IPS-11a (cell line): ENCODE data around the gene PLK4.
"Not testable (repeated sequence)": the region's sequence is repeated elsewhere in the genome, so short reads cannot be mapped to it uniquely, and the experiment has no call there.

Source experiments
- H3K4me3 ChIP-seq: one replicate; pipeline ENCODE4 v1.5.1; 2013; ENCODE audit warnings: low read depth, low read length, control low read depth

PLK4 gene

DNA sequence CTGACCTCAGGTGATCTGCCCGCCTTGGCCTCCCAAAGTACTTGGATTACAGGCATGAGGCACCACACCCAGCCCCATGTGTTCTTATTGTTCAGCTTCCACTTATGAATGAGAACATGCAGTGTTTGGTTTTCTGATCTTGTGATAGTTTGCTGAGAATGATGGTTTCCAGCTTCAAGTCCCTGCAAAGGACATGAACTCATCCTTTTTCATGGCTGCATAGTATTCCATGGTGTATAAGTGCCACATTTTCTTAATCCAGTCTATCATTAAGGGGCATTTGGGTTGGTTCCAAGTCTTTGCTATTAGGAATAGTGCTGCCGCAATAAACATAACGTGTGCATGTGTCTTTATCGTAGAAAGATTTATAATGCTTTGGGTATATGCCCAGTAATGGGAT is 19.0 kb downstream of the PLK4 start:
- not testable (repeated sequence) for H3K4me3 ChIP-seq

DNA sequence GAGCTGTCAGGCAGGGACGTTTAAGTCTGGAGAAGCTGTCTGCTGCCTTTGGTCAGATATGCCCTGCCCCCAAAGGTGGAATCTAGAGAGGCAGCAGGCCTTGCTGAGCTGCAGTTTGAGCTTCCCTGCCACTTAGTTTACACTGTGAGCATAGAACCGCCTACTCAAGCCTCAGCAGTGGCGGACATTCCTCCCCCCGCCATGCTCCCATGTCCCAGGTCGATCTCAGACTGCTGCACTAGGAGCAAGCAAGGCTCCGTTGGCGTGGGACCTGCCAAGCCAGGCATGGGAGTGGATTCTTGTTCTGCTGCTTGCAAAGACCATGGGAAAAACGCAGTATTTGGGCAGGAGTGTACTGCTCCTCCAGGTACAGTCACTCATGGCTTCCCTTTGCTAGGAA is 24.3 kb downstream of the PLK4 start:
- H3K4me3 ChIP-seq = no peak overlapping the region

DNA sequence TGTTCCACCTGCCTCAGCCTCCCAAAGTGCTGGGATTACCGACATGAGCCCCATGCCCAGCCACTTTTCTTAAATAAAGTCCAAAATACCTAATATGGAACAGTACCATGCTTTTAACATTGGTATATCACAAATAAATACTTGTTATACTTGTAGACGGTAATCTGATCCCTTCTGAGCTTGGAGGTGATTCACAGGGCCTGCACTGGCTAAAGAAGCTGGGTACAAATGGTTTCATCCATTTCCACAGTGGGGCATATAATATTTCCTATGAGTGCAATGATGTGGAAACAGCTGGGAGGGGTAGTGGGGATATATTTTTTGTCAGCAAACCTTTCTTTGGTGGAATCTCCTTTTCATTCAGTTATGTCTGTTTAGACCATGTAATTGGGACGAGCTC is 35.8 kb downstream of the PLK4 start:
- no peak overlapping the region for H3K4me3 ChIP-seq

- H3K4me3 ChIP-seq = no peak overlapping the region
Measured at GRCh38 chr4:127917151-127917550, 36.5 kb downstream of the PLK4 start.

DNA sequence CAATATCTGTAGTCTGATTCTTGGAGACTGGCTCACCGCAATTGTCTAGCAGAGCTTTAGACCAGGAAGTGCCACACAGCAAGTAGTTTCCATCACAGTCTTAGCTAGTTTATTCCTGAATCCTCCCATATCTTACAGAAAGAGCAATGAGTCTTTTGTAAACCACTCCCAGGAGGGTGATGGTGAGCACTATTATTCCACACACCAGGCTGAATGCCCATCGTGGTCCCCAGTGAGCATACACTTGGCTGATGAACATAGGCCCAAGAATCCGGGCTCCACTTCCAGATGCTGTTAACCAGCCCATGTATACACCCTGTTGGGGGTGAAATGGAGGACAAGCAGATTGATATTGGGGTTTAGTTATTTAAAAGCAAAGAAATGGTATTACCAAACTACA is 39.8 kb downstream of the PLK4 start:
- no peak overlapping the region for H3K4me3 ChIP-seq

DNA sequence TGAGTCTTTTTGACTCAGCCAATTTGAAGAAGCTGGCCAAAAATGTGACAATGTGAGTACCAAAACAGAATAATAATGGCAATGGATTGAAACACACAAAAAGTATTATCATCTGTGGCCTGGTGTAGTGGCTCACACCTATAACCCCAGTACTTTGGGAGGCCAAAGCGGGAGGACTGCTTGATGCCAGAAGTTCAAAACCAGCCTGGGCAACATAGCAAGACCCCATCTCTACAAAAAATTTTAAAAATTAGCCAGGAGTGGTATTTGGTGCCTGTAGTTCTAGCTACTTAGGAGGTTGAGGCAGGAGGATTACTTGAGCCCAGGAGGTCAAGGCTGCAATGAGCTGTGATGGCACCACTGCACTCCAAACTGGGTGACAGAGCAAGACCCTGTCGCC is 41.5 kb downstream of the PLK4 start:
- H3K4me3 ChIP-seq = no peak overlapping the region

DNA sequence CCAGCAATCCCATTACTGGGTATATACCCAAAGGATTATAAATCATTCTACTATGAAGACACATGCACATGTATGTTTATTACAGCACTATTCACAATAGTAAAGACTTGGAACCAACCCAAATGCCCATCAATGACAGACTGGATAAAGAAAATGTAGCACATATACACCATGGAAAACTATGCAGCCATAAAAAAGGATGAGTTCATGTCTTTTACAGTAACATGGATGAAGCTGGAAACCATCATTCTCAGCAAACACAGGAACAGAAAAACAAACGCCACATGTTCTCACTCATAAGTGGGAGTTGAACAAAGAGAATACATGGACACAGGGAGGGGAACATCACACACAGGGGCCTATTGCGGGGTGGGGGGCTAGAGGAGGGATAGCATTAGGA is 45.0 kb downstream of the PLK4 start:
- not testable (repeated sequence) for H3K4me3 ChIP-seq

GRCh38 chr4:127930175-127930574 is 49.5 kb downstream of the PLK4 start:
- no peak overlapping the region for H3K4me3 ChIP-seq

- not testable (repeated sequence) for H3K4me3 ChIP-seq
Measured at GRCh38 chr4:127931836-127932235, 51.1 kb downstream of the PLK4 start.

GRCh38 chr4:127936974-127937373 is 56.3 kb downstream of the PLK4 start:
- no peak overlapping the region for H3K4me3 ChIP-seq
